ENCODE data around the gene AMN. TPM values are rescaled to one million over a fixed set of nuclear protein-coding genes. Genes with fewer than 3 reads are reported as not detected.

Gene AMN
- total RNA-seq, 4 donors from 2014 or later, result 0.11 to 0.32 TPM; not detected in 2

DNA sequence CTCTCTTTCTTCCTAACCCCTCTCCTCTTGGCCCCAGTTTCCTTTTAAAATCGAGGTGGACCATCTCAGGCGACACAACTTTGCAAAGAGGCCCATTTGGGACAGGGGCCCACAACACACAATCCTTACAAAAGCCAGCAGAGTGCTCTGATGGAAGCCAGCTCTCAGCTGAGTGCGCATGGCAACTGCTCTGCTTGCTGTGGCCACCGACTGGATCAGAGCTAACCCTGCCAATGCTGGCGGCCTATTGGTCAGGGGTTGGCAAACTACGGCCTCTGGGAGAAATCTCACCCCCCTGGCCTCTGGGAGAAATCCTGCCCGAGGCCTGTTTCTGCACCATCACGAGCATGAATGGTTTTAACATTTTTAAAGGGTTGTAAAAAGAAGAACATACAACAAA, 55.0 kb downstream of the AMN start:
- Histone ChIP-seq H3K27ac (replicated peaks in 1 of 4) (no peak overlapping the region), H3K4me3 (no peak overlapping the region), H3K9me3 (no peaks in the 10 kb centered on the region), H3K36me3 (peaks cover 80 to 99% (median 96%) of the 10 kb centered on the region in 4 donors), H3K4me1 (no peaks in the 10 kb centered on the region), H3K27me3 (no peaks in the 10 kb centered on the region)
- TF ChIP-seq POLR2A (IDR thresholded peaks at IDR 0.05; ENCODE audit: low read depth), result no peak
- TF ChIP-seq, protein P1, sequence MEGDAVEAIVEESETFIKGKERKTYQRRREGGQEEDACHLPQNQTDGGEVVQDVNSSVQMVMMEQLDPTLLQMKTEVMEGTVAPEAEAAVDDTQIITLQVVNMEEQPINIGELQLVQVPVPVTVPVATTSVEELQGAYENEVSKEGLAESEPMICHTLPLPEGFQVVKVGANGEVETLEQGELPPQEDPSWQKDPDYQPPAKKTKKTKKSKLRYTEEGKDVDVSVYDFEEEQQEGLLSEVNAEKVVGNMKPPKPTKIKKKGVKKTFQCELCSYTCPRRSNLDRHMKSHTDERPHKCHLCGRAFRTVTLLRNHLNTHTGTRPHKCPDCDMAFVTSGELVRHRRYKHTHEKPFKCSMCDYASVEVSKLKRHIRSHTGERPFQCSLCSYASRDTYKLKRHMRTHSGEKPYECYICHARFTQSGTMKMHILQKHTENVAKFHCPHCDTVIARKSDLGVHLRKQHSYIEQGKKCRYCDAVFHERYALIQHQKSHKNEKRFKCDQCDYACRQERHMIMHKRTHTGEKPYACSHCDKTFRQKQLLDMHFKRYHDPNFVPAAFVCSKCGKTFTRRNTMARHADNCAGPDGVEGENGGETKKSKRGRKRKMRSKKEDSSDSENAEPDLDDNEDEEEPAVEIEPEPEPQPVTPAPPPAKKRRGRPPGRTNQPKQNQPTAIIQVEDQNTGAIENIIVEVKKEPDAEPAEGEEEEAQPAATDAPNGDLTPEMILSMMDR (IDR thresholded peaks at IDR 0.05), result no peak
- no peak for TF ChIP-seq EP300 (IDR thresholded peaks at IDR 0.05)
- TF ChIP-seq POLR2AphosphoS5 (IDR thresholded peaks at IDR 0.05), result no peak
- intact Hi-C loops (cut with DNase I), result no loop called here
- DNase-seq (ENCODE audit: extremely low spot score), result no peak
- WGBS, result 88% methylated on average over 8 of the region's 8 CpGs

DNA sequence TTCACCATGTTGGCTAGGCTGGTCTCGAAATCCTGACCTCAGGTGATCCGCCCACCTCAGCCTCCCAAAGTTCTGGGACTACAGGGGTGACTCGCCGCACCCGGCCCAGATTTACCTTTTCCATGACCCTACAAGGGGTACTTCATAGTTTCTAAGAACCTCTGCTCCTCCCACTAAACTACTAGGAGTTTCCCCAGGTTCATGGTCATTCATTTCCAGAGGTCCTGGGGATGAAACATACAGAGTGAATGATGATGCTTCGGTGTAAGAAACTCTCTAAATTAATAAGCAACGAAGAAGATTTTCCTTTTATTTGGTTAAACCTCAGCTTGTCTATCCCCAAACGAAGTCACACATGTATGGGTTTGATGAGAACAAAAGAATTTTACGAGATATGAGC, 56.9 kb downstream of the AMN start:
- Histone ChIP-seq H3K36me3 (peaks cover 67 to 100% (median 97%) of the 10 kb centered on the region in 4 donors), H3K27me3 (no peaks in the 10 kb centered on the region), H3K4me1 (no peaks in the 10 kb centered on the region), H3K4me3 (no peak overlapping the region), H3K9me3 (no peaks in the 10 kb centered on the region), H3K27ac (replicated peaks in 1 of 4) (no peak overlapping the region)
- no peak for DNase-seq (ENCODE audit: extremely low spot score)
- 94% methylated on average over 9 of the region's 9 CpGs for WGBS
- TF ChIP-seq, protein P1 (IDR thresholded peaks at IDR 0.05), result no peak
- TF ChIP-seq EP300 (IDR thresholded peaks at IDR 0.05) (no peak), POLR2AphosphoS5 (IDR thresholded peaks at IDR 0.05) (no peak), POLR2A (IDR thresholded peaks at IDR 0.05; ENCODE audit: low read depth) (no peak)
- intact Hi-C loops (cut with DNase I), result no loop called here

DNA sequence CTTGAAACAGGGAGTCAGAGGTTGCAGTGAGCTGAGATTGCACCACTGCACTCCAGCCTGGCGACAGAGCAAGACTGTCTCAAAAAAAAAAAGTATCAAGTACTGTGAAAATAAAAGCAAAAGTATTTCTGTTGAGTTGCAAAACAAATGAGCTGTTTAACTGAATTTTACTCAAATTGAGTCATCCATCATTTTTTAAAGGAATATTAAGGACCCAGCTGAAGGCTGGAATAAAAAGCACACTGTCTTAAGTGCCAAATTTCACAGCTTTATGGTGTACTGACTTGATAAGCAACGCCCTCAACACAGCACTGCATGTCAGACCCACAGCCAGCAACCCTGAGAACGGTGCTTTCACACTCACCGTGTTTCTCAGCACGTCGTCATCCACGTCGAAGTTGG, 57.9 kb downstream of the AMN start:
- Histone ChIP-seq H3K36me3 (peaks cover 58 to 100% (median 97%) of the 10 kb centered on the region in 4 donors), H3K27me3 (no peaks in the 10 kb centered on the region), H3K9me3 (no peaks in the 10 kb centered on the region), H3K4me1 (no peaks in the 10 kb centered on the region), H3K27ac (replicated peaks in 1 of 4) (no peak overlapping the region), H3K4me3 (no peak overlapping the region)
- intact Hi-C loops (cut with DNase I), result no loop called here
- DNase-seq (ENCODE audit: extremely low spot score), result no peak
- 87% methylated on average over 8 of the region's 8 CpGs for WGBS
- no peak for TF ChIP-seq POLR2AphosphoS5 (IDR thresholded peaks at IDR 0.05)
- TF ChIP-seq, protein P1 (IDR thresholded peaks at IDR 0.05), result no peak
- no peak for TF ChIP-seq POLR2A (IDR thresholded peaks at IDR 0.05; ENCODE audit: low read depth)
- no peak for TF ChIP-seq EP300 (IDR thresholded peaks at IDR 0.05)

Other genes starting within 250 kb of the AMN start
- gene TRAF3, start 145.2 kb upstream of the AMN start, total RNA-seq, result 10 to 100 TPM in 3 of 4 donors, 1 to 10 TPM in 1; 9.6 to 19.1 (median 17.5) TPM
- gene CDC42BPB, start 134.9 kb downstream of the AMN start, total RNA-seq, result 100 to 1,000 TPM in 2 of 4 donors, 10 to 100 TPM in 2; 93.9 to 132 (median 110) TPM
- not detected for gene LBHD2, start 161.5 kb downstream of the AMN start, total RNA-seq
- gene EXOC3L4, start 172.1 kb downstream of the AMN start, total RNA-seq, result 1 to 10 TPM in 3 of 4 donors, under 1 TPM in 1; 0.42 to 2.0 (median 1.2) TPM
- 100 to 1,000 TPM in 1 of 4 donors, 10 to 100 TPM in 3; 29.0 to 104 (median 74.0) TPM for gene TNFAIP2, start 200.8 kb downstream of the AMN start, total RNA-seq